ENCODE results near the gene PITPNB.

The PITPNB gene

GRCh38 chr22:27919222-27919941, at the start of gene PITPNB:
Gene PITPNB, minus strand, starts transcription at chr22:27919256. Its CDS starts 65 bp downstream, at chr22:27919191.
- peak; percentile 97 to 98 for DNase-seq (ENCODE audit: low read depth in 2 of 2)

- no peak for DNase-seq (ENCODE audit: low read depth in 2 of 2)
Measured at GRCh38 chr22:27966168-27967064, 47.4 kb upstream of the PITPNB start.

- no peak for DNase-seq (ENCODE audit: low read depth in 2 of 2)
Measured at GRCh38 chr22:27962268-27963044, 43.4 kb upstream of the PITPNB start.

GRCh38 chr22:27961680-27962079, 42.6 kb upstream of the PITPNB start:
- DNase-seq (ENCODE audit: low read depth in 2 of 2) = no peak

GRCh38 chr22:27961182-27961581, 42.1 kb upstream of the PITPNB start:
- DNase-seq (ENCODE audit: low read depth in 2 of 2) = no peak

- no peak for DNase-seq (ENCODE audit: low read depth in 2 of 2)
Measured at GRCh38 chr22:27959335-27960090, 40.5 kb upstream of the PITPNB start.

GRCh38 chr22:27952779-27953178, 33.7 kb upstream of the PITPNB start:
- DNase-seq (ENCODE audit: low read depth in 2 of 2) = no peak

- DNase-seq (ENCODE audit: low read depth in 2 of 2) = no peak
Measured at GRCh38 chr22:27952091-27952490, 33.0 kb upstream of the PITPNB start.

GRCh38 chr22:27949421-27949820, 30.4 kb upstream of the PITPNB start:
- DNase-seq (ENCODE audit: low read depth in 2 of 2) = no peak

GRCh38 chr22:27948569-27948968, 29.5 kb upstream of the PITPNB start:
- no peak for DNase-seq (ENCODE audit: low read depth in 2 of 2)

GRCh38 chr22:27947448-27947847, 28.4 kb upstream of the PITPNB start:
- DNase-seq (ENCODE audit: low read depth in 2 of 2) = no peak

GRCh38 chr22:27941143-27941542, 22.1 kb upstream of the PITPNB start:
- no peak for DNase-seq (ENCODE audit: low read depth in 2 of 2)

- DNase-seq (ENCODE audit: low read depth in 2 of 2) = no peak
Measured at GRCh38 chr22:27937453-27937852, 18.4 kb upstream of the PITPNB start.

- DNase-seq (ENCODE audit: low read depth in 2 of 2) = no peak
Measured at GRCh38 chr22:27935897-27936296, 16.8 kb upstream of the PITPNB start.

- DNase-seq (ENCODE audit: low read depth in 2 of 2) = no peak
Measured at GRCh38 chr22:27934069-27934468, 15.0 kb upstream of the PITPNB start.

GRCh38 chr22:27933186-27933983, 14.3 kb upstream of the PITPNB start:
- no peak for DNase-seq (ENCODE audit: low read depth in 2 of 2)

GRCh38 chr22:27930331-27931060, 11.4 kb upstream of the PITPNB start:
- DNase-seq (ENCODE audit: low read depth in 2 of 2) = no peak

GRCh38 chr22:27927608-27928007, 8.6 kb upstream of the PITPNB start:
- no peak for DNase-seq (ENCODE audit: low read depth in 2 of 2)

GRCh38 chr22:27925331-27925730, 6.3 kb upstream of the PITPNB start:
- DNase-seq (ENCODE audit: low read depth in 2 of 2) = no peak

All from stimulated activated CD8-positive, alpha-beta memory T cell treated with anti-CD3 and anti-CD28 coated beads, Interleukin-2, amount 100 ng/mL, for 48 hours (primary cell).